Measurements from ENCODE around the gene GRB14. TPM values are rescaled to one million over a fixed set of nuclear protein-coding genes. Genes with fewer than 3 reads are reported as not detected.

GRB14 gene
- total RNA-seq, 1 donor from 2014 or later = 39.3 TPM

- no peaks in the 10 kb centered on the region for H3K9me3 ChIP-seq (replicated peaks)
- peak overlapping the region; percentile 62 for H3K27ac ChIP-seq (replicated peaks)
- H3K4me1 ChIP-seq = peaks cover 22% of the 10 kb centered on the region
- intact Hi-C loops (cut with micrococcal nuclease) = no loop called here
- H3K36me3 ChIP-seq = peaks cover 4% of the 10 kb centered on the region
- no peak overlapping the region for H3K4me3 ChIP-seq
- TF ChIP-seq, protein P1, sequence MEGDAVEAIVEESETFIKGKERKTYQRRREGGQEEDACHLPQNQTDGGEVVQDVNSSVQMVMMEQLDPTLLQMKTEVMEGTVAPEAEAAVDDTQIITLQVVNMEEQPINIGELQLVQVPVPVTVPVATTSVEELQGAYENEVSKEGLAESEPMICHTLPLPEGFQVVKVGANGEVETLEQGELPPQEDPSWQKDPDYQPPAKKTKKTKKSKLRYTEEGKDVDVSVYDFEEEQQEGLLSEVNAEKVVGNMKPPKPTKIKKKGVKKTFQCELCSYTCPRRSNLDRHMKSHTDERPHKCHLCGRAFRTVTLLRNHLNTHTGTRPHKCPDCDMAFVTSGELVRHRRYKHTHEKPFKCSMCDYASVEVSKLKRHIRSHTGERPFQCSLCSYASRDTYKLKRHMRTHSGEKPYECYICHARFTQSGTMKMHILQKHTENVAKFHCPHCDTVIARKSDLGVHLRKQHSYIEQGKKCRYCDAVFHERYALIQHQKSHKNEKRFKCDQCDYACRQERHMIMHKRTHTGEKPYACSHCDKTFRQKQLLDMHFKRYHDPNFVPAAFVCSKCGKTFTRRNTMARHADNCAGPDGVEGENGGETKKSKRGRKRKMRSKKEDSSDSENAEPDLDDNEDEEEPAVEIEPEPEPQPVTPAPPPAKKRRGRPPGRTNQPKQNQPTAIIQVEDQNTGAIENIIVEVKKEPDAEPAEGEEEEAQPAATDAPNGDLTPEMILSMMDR (IDR thresholded peaks at IDR 0.05; ENCODE audit: borderline replicate concordance) = no peak
- no peak for DNase-seq
- no peaks in the 10 kb centered on the region for H3K27me3 ChIP-seq (ENCODE audit: low read depth)
These were observed 40.8 kb upstream of the GRB14 start for GRCh38 chr2:164662066-164662465.

GRCh38 chr2:164661349-164661748 is 40.1 kb upstream of the GRB14 start:
- H3K9me3 ChIP-seq (replicated peaks) = no peaks in the 10 kb centered on the region
- peaks cover 22% of the 10 kb centered on the region for H3K4me1 ChIP-seq
- no peak overlapping the region for H3K27ac ChIP-seq (replicated peaks)
- peaks cover 4% of the 10 kb centered on the region for H3K36me3 ChIP-seq
- no peaks in the 10 kb centered on the region for H3K27me3 ChIP-seq (ENCODE audit: low read depth)
- no peak overlapping the region for H3K4me3 ChIP-seq
- intact Hi-C loops (cut with micrococcal nuclease) = no loop called here
- TF ChIP-seq, protein P1 (IDR thresholded peaks at IDR 0.05; ENCODE audit: borderline replicate concordance) = no peak
- DNase-seq = no peak

- no peaks in the 10 kb centered on the region for H3K27me3 ChIP-seq (ENCODE audit: low read depth)
- peaks cover 4% of the 10 kb centered on the region for H3K36me3 ChIP-seq
- TF ChIP-seq, protein P1 (IDR thresholded peaks at IDR 0.05; ENCODE audit: borderline replicate concordance) = no peak
- no peak for DNase-seq
- H3K4me1 ChIP-seq = peaks cover 9% of the 10 kb centered on the region
- H3K4me3 ChIP-seq = no peak overlapping the region
- peaks cover 14% of the 10 kb centered on the region for H3K9me3 ChIP-seq (replicated peaks)
- no peak overlapping the region for H3K27ac ChIP-seq (replicated peaks)
- intact Hi-C loops (cut with micrococcal nuclease) = no loop called here
These were observed 35.8 kb upstream of the GRB14 start for GRCh38 chr2:164657129-164657528.

DNA sequence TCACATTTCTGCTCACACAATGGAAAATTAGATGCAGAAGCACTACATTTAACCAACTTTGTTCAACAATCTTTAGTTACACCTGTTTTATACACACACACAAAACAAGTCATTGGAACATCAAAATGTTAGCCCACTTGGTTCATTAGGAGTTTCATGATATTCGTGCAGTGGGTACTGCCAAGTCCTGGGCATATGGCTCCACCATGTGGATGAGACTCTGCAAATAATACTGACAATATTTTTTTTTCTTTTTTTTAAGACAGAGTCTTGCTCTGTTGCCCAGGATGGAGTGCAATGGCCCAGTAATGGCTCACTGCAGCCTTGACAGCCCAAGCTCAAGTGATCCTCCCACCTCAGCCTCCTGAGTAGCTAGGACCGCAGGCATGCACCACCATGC is 34.5 kb upstream of the GRB14 start:
- Histone ChIP-seq H3K27me3 (ENCODE audit: low read depth) (no peaks in the 10 kb centered on the region), H3K4me1 (no peaks in the 10 kb centered on the region), H3K4me3 (no peak overlapping the region), H3K27ac (replicated peaks) (no peak overlapping the region), H3K36me3 (peaks cover 4% of the 10 kb centered on the region), H3K9me3 (replicated peaks) (peaks cover 20% of the 10 kb centered on the region)
- TF ChIP-seq, protein P1 (IDR thresholded peaks at IDR 0.05; ENCODE audit: borderline replicate concordance) = peak; percentile 15
- intact Hi-C loops (cut with micrococcal nuclease) = no loop called here
- no peak for DNase-seq

DNA sequence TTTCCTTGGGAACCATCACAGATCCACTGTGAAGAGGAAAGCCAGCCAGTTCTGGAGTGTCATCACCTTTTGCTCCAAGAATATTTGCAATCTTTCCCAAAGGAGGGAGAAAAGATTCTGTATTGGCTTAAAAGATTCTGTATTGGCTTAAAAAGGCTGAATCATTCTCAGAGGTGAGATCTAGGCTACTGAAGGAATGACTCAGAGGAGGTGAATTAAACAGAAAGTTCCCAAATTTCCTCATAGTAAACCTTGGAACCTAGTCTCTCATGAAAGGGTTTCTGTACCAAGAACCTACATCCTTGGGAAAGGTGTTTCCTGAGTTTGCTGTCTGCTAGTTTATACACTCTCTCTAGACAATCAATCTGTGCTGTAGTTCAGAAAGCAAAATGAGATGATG is 34.1 kb upstream of the GRB14 start:
- TF ChIP-seq, protein P1 (IDR thresholded peaks at IDR 0.05; ENCODE audit: borderline replicate concordance) = no peak
- Histone ChIP-seq H3K27ac (replicated peaks) (no peak overlapping the region), H3K4me1 (no peaks in the 10 kb centered on the region), H3K36me3 (peaks cover 4% of the 10 kb centered on the region), H3K4me3 (no peak overlapping the region), H3K27me3 (ENCODE audit: low read depth) (no peaks in the 10 kb centered on the region), H3K9me3 (replicated peaks) (peaks cover 25% of the 10 kb centered on the region)
- no peak for DNase-seq
- intact Hi-C loops (cut with micrococcal nuclease) = no loop called here

DNA sequence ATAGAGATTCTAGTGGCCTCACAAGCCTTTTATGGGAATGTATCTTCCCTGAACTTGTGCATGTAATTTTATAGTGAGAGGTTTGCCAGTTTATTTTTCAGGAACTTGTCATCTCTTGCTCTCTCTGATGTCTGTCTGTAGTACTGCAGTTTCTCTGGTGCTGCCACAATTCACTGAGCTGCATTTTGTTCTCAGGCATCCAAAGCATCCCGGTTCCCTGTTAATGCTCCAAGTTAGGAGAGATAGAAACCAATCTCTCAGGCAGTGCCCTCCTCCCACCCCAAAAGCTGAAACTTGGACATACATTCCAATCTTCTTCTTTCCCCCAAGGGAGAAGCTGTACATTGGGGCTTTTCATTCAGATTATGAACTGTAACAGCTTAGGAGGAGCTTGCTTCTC is 30.1 kb upstream of the GRB14 start:
- intact Hi-C loops (cut with micrococcal nuclease) = no loop called here
- DNase-seq = no peak
- H3K4me3 ChIP-seq = no peak overlapping the region
- no peaks in the 10 kb centered on the region for H3K27me3 ChIP-seq (ENCODE audit: low read depth)
- no peaks in the 10 kb centered on the region for H3K4me1 ChIP-seq
- TF ChIP-seq, protein P1 (IDR thresholded peaks at IDR 0.05; ENCODE audit: borderline replicate concordance) = no peak
- no peaks in the 10 kb centered on the region for H3K36me3 ChIP-seq
- H3K9me3 ChIP-seq (replicated peaks) = peaks cover 54% of the 10 kb centered on the region
- H3K27ac ChIP-seq (replicated peaks) = no peak overlapping the region
